ENCODE data around the gene YBX1.
"Not testable (repeated sequence)": the region's sequence is repeated elsewhere in the genome, so short reads cannot be mapped to it uniquely, and the experiment has no call there.

YBX1 gene

GRCh38 chr1:42690477-42691156, 8.4 kb downstream of the YBX1 start:
- DNase-seq, result no peak

GRCh38 chr1:42691157-42691498, 8.9 kb downstream of the YBX1 start:
- DNase-seq, result no peak

GRCh38 chr1:42692461-42692860, 10.2 kb downstream of the YBX1 start:
- DNase-seq, result no peak

GRCh38 chr1:42692911-42693310, 10.7 kb downstream of the YBX1 start:
- DNase-seq, result no peak

GRCh38 chr1:42698081-42698813, 16.0 kb downstream of the YBX1 start:
- DNase-seq, result no peak

GRCh38 chr1:42700006-42700405, 17.8 kb downstream of the YBX1 start:
- DNase-seq, result no peak

GRCh38 chr1:42703888-42704464, 21.8 kb downstream of the YBX1 start:
- DNase-seq, result no peak

- not testable (repeated sequence) for DNase-seq
These were observed 30.6 kb downstream of the YBX1 start for GRCh38 chr1:42712808-42713207.

GRCh38 chr1:42713293-42713692, 31.1 kb downstream of the YBX1 start:
- no peak for DNase-seq

- DNase-seq, result not testable (repeated sequence)
These were observed 32.2 kb downstream of the YBX1 start for GRCh38 chr1:42714441-42714840.

- DNase-seq, result no peak
These were observed 38.6 kb downstream of the YBX1 start for GRCh38 chr1:42720868-42721267.

- DNase-seq, result no peak
These were observed 39.7 kb downstream of the YBX1 start for GRCh38 chr1:42721926-42722325.

GRCh38 chr1:42722403-42722802, 40.2 kb downstream of the YBX1 start:
- DNase-seq, result not testable (repeated sequence)

GRCh38 chr1:42723511-42723910, 41.3 kb downstream of the YBX1 start:
- no peak for DNase-seq

- DNase-seq, result not testable (repeated sequence)
These were observed 43.6 kb downstream of the YBX1 start for GRCh38 chr1:42725820-42726219.

GRCh38 chr1:42730002-42730401, 47.8 kb downstream of the YBX1 start:
- no peak for DNase-seq

- DNase-seq, result peak; percentile 54
These were observed 48.8 kb downstream of the YBX1 start for GRCh38 chr1:42730988-42731387.

- DNase-seq, result no peak
These were observed 49.4 kb downstream of the YBX1 start for GRCh38 chr1:42731585-42731984.

- DNase-seq, result no peak
These were observed 50.0 kb downstream of the YBX1 start for GRCh38 chr1:42732126-42732680.

- DNase-seq, result no peak
These were observed 51.4 kb downstream of the YBX1 start for GRCh38 chr1:42733415-42734200.

- DNase-seq, result no peak
These were observed 52.2 kb downstream of the YBX1 start for GRCh38 chr1:42734201-42735035.

GRCh38 chr1:42735056-42735455, 52.8 kb downstream of the YBX1 start:
- no peak for DNase-seq
